ENCODE data around the gene PPP1R10.
"Not testable (repeated sequence)": the region's sequence is repeated elsewhere in the genome, so short reads cannot be mapped to it uniquely, and the experiment has no call there.

GRCh38 chr6:30597315-30598144 lies 19.5 kb downstream of the PPP1R10 start:
- TF ChIP-seq ZNF274 (IDR thresholded peaks at IDR 0.05; ENCODE audit: low read depth, low read length); YY1 (IDR thresholded peaks at IDR 0.05; ENCODE audit: insufficient read depth, insufficient read length); SUZ12 (IDR thresholded peaks at IDR 0.05; ENCODE audit: extremely low read depth, insufficient read depth, insufficient read length): not testable (repeated sequence)

Data from NT2/D1 (cell line).